HG03460 (cell line): ENCODE results near the gene PPP2R3B.

Source experiments
- ATAC-seq: cut with Tn5 transposase; IDR thresholded peaks from one replicate; pipeline ENCODE4 v1.9.1; 2021; ENCODE audit not compliant: unreplicated experiment

PPP2R3B gene

DNA sequence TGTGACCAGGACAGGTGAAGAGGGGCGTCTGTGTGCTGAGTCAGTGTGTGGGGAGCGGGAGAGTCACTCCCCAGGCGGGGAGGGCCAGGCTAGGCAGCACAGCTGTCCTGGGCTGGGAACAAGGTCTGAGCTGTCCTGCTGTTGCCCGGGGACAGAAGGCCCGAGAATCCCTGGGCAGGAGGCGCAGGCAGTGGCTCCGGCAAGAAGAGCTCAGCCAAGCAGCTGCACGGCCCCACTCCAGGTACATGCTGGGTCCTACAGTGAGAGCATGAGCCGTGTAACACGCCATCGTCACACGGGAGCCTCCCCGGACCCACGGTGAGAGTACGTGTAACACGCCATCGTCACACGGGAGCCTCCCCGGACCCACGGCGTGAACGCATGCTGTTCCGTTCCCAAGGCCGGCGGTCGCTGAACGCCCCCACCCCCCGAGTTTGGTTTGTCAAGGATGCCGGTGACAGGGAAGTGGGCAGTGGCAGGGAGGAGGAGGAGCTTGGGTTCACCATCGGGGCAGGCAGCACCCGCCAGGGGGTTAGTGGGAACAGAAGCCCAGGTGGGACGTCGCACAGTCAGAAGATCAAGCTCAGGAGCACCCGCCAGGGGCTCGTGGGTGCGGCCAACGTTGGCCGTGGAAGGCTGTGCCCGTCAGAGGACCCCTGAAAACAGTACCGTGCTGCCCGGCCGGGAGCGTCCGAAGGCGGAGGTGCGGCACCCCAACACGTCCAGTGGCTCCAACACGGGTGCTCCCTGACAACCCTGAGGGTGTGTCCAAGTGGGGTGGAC is 15.6 kb downstream of the PPP2R3B start:
- ATAC-seq: no peak

DNA sequence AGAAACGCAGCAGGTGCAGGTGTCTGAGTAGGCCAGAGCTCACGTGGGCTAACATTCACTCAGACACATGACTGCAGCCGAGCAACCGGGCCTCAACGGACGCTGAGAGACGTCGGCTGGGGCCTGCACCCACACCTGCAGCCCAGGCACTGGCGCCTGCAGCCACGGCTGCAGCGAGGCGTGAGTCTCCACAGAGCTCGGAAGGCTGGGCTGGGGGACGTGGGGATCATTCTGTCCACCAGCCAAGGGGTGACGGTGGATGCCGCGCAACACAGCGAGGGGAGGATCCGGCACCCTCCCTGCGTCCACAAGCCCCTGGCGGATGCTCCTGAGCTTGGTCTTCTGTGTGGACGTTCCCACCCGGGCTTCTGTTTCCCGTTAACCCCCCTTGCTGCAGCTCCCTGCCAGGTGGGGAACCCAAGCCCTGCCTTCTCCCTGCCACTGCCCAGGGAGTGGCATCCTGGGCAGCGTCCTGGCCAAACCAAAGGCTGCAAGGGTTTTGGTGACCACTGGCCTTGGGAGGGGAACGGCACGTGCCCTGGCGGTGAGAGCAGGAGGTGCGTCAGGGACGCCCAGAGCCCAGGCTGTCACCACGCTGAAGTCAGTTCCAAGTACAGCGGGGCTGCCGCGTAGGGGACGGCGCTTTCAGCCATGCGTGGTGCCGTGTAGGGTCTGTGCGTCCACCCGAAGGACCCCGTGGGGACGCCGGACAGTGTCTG is 16.3 kb downstream of the PPP2R3B start:
- no peak for ATAC-seq

DNA sequence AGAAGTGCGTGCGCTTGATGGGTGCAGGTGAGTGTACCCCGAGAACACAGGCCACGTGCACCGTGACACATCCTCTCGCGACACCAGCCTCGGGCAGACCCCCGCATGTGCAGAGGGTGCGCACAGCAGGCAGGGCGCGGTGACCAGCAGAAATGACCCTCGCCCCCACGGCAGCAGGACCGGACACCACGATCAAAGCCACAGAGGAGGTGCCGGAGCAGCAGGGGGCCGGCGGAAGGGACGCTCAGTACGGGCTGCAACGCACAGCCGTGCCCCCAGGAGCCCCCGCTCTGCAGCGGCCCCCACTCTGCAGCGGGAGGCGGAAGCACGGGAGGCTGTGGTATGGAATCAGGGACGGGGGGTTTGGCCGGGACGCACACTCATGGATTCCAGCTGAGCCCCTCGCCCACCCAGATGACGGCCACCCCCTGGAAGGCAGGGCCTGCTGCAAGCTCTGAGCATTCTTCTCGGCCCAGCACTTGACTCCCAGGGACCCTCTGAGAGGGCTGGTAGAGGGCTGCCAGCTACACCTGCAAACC is 17.1 kb downstream of the PPP2R3B start:
- no peak for ATAC-seq

DNA sequence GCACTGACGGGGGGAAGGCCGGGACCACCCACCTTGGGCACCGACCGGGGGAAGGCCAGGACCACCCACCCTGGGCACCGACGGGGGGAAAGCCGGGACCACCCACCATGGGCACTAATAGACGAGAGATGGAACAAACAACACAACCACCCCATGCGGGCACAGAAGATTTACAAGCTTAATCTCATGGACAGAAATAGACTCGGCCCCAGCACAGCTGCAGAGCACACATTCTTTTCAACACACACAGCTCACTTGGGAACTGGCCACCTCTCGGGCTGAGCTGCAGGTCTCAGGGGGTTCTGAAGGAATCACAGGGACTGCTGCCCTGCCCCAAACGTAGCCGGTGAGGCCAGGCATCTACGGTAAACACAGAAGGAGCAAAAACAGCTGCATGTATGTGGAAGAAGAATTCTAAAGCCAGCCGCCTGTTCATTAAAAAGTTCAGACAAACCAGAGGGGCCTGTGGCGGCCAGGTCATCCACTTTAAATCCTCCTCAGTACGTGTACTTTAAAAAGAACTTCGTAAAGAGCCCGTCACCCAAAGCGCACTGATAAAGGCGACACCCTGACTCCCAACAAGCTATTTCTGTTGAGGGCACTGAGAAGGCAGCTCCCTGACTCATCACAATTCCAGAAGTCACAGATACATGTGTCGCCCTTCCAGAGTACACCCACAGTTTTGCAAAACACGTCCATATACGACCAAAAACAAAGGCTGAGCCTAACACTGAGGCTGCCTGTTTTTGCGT is 17.7 kb downstream of the PPP2R3B start:
- ATAC-seq: no peak

DNA sequence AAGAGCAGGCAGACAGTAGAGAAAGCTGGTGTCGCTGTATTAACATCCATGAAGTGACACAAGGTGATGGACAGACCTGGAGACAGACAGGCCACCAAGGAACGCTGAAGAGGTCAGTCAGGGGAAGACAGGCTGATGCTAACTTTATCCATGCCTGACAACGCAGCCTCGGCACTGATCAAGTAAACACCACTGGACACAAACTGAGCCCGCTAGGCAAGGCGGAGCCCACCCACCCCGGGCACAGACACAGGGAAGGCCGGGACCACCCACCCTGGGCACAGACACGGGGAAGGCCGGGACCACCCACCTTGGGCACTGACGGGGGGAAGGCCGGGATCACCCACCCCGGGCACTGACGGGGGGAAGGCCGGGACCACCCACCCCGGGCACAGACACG is 18.8 kb downstream of the PPP2R3B start:
- no peak for ATAC-seq

DNA sequence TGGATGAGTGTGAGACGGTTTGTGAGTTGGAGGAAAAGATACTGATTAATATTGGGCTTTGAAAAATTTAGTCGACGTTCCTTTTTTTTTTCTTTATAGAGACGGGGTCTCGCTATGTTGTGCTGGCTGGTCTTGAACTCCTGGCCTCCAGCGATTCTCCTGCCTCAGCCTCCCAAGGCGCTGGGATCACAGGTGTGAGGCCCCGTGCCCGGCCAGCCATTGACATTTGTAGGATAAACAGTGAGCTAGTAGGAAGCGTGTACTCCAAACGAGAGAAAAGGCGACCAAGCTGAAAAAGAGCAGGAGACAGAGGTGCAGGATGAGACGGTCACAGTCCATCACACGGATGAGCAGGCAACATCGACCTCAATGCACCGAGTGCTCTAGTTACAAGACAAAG is 19.4 kb downstream of the PPP2R3B start:
- ATAC-seq: no peak

DNA sequence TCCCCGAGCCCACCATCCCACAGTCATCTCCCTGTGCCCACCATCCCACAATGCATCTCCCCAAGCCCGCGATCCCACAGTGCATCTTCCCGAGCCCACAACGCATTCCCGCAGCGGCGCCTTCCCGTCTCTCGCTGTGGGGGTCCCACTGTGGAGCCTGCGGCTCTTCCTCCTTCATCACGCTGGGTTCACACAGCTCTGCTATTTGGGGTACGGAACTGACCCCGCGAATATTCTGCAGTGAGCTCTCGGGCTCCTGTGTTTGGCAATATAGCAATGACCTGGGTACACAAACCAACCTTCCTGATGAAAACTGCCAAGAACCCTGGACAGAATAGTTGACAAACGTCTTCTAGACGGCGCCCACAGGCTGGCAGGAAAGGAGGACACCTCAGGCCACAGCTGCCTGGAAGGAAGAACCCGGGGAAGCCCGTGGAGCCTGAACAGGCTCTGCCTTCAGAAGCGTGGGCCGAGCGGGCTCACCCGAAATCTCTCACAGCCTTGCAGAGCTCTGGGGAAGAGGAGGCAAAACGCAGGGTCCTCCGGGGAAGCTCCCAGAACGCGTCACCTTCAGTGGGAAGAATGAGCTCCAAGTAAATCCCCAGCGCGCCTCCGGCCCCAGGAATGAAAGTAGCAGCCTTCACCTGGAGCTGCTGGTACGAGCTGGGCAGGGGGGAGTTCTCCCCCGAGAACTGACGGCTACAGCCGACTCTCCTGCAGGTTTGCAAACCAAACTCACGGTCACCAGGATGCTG is 22.9 kb downstream of the PPP2R3B start:
- ATAC-seq: no peak

DNA sequence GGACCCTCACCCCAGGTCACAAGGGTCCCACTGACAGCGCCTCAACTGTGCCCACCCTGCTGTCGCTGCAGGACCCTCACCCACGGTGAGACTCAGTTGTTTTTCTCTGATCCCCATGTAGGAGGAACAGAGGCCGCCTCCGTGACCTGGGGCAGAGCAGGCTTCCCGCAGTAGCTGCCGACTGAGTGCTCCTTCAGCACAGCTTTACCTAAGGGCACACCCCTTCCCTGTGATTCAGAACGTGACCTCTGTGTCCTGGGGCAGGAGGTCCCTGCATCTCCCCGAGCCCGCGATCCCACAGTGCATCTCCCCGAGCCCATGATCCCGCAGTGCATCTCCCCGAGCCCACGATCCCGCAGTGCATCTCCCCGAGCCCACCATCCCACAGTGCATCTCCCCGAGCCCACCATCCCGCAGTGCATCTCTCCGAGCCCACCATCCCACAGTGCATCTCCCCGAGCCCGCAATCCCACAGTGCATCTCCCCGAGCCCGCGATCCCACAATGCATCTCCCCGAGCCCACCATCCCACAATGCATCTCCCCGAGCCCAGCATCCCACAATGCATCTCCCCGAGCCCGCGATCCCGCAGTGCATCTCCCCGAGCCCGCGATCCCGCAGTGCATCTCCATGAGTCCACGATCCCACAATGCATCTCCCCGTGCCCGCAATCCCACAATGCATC is 23.6 kb downstream of the PPP2R3B start:
- no peak for ATAC-seq

DNA sequence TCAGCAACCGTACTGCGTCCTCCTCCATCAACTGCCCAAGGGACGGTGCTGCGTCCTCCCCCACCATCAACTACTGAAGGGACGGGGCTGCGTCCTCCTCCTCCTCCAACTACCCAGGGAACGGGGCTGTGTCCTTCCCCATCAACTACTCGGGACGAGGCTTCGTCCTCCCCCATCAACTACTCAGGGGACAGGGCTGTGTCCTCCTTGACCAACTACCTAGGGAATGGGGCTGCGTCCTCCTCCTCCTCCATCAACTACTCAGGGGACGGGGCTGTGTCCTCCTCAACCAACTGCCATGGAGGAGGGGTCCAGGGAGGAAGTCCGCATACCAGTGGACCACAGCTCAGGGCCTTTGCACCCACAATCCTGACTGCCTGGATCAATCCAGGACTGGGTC is 24.4 kb downstream of the PPP2R3B start:
- no peak for ATAC-seq

DNA sequence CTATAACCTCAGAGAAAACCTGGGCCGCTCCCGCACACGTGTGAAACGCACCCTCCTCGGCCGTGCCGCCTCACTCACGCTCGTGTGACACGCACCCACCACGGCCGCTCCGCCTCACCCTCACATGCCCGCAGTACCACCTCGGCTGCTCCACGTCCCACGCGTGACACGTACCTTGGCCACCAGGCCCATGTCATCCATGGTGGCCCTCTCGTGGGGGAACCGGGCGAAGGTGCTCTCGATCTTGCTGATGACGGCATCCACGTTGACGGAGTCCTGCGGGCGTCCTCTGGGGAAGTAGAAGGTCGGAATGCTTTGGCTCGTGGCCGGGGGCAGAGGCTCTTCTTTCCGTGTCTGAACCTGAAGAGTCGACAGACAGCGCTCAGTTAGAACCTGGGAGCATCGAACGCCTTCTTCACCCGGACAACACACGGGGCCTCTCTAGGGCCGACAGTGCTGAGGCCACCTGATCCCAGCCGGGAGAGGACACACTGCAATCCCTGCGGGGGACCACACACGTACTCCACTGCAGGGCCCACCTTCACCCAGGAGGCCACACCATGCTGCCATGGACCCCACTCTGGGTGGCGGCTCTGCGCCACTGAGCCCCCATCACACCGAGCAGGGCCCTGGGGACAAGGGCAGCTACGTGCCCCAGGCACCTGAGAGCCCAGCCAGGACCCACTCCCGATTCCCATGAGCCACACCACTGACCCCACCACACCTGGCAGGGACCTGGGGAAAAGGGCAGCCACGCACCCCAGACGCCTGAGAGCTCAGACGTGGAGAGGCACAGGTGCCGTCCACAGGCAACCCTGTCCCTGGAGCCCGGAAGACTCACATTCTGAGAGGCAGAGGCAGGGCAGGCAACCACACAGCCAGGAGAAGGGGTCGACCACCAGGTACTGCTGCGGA is 25.2 kb downstream of the PPP2R3B start:
- ATAC-seq: no peak

DNA sequence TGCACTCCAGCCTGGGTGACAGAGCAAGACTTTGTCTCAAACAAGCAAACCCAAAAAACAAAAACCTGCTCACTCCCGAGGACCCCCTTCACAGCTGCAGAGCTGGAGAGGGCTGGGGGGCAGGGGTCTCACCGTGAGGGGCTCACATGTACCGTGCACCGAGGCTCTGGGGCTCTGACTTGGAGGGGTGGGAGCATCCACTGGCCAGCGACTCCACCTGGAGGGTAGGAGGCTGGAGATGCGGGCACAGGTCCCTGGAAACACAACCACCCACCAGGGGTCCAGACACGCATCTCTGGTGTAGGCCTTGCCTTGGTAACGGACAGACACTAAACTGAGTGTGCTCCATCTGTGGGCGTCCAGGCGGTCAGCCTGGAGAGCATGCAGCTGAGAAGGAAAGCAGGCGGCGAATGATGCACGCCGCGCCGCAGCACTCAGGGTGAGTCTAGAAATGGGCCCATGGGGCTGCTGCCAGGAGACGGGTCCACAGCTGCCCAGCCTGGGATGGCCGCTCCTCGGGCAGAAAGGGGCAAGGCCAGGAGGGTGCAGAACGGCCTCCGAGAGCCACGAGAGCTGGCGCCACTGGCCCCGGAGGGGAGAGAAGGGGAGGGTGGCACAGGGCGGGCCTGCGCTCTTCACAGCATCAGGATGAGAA is 26.1 kb downstream of the PPP2R3B start:
- no peak for ATAC-seq

DNA sequence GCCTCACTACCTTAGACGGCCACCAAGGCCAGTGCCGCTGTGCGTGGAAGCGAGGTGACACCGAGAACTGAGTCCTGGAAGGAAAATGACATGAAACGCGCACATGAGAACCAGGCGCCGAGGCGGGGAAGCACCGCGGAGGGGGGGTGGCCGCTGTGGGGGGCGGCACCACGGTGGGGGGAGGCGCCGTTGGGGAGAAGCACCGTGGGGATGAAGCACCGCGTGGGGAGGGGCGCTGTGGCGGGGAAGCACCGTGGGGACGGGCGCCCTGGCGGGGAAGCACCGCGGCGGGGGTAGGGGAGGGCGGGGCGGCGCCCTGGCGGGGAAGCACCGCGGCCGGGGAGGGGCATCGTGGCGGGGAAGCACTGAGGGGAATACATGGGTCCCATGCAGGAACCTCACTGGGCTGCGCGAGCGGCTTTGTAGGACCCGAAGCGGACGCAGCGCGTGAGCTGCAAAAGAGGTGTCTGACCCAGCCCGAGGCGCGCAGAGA is 28.0 kb downstream of the PPP2R3B start:
- ATAC-seq: no peak

DNA sequence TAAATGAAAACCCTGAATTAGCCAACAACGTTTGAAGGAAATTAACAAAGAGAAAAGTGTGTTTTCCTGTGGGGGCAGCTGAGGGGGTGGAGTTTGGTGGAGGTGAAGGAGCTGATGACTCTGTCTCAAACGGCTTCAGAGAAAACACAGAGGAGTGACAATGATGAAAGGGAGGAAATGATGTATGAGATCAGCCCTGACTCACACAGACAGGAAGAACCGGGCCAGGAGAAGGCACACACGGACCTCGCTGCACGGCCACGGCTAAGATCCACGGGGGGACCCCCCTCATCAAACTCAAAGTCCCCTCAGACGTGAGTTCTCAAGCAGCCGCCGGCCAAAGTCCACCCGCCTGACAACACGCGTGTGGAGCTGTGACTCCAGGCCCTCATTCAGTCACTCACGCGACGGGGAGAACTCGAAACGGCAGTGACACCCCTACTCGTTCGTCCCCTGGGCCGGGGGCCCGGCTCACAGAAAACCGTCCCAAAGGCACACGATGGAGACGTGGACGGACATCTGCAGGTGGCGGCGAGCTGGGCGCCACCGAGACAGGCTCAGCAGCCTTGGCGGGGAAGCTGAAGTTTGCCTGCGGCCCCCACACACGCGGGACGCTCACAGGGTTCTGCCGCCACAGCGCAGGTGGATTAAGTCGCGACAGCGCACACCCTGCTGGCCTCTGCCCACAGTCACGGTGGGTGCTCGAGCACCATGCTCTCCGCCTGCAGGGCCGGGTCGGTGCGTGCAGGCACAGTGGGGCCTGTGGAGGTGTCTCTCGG is 28.8 kb downstream of the PPP2R3B start:
- no peak for ATAC-seq

DNA sequence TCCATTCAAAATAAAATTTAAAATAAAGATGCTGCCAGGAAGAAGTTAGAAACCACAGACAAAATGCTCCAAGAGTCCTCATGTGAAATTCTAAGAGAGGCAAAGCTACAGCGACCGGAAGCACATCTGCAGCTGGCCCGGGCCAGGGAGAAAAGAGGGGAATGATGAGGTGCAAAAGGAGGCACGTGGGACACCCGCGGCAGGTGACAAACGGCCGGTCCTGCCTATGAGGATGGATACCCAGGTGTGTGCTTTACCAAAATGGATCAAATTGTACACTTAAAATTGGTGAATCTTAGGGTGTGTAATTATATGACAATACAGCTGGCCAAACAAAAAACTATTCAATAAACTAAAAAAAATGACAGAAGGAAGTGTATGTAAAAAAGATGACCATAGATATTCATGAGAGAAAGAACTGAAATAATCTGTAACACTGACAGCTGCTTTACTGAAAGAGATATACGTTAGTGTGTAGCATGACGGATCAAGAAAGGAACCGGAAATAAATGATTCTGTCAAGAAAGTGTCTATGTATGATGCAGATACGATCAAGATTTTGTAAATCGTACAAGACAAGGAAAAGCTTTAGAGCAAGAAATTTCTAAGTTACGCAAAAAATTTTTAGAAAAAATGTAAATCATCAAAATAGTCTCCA is 29.5 kb downstream of the PPP2R3B start:
- ATAC-seq: no peak

DNA sequence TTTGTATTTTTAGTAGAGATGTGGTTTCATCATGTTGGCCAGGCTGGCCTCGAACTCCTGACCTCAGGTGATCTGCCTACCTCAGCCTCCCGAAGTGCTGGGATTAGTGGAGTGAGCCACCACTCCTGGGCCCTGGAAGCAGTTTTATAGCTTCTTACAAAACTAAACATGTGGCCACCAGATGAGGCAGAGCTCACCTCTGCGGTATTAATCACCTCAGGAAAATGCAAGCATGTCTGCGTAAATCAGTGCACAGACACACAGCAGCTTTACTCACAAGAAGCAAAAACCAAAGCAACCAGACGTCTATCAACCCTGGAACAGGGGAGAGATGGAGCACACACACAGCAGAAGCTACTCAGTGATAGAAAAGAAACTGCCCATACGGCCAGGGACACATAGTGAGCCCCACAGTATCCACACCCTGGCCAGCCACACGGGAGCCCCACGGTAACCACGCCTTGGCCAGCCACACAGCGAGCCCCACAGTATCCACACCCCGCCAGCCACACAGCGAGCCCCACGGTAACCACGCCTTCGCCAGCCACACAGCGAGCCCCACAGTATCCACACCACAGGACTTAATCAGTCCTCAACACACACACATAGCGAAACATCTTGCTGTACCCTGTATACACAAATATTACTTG is 30.2 kb downstream of the PPP2R3B start:
- no peak for ATAC-seq

DNA sequence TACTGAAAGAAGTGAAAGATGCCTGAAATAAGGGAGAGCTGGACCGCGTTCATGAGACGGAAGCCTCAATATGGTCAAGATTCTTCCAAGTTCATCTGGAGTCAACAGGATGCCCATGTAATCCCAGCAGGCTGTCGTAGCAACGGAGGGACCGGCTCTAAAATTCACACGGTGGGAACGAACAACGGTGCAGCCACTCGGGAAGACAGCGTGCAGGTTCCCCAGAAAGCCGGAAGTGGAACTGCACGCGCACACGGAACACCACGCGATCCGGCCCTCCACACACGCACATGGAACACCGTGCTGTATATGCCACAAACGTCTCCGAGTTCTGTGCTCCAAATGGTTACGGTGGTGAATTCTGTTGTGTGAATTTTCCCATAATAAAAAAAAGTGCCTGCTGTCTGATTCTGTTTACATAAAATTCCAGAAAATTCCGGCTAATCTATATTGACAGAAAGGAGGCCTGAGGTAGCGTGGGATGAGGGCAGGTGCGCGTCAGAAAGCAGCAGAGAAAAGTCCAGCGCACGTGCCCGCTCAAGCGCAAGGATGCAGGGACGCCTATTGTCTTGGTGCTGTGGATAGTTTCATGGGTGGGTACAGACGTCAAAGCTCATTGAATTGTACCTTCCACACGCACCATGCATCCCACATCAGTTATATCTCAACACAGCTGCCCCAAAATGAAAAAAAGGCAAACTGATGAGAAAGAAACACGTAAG is 31.2 kb downstream of the PPP2R3B start:
- ATAC-seq: no peak
